Activated CD8-positive, alpha-beta memory T cell treated with anti-CD3 and anti-CD28 coated beads, Interleukin-2, amount 50 U/mL, for 48 hours (primary cell): ENCODE data around the gene TMEM143.
"Not testable (repeated sequence)": the region's sequence is repeated elsewhere in the genome, so short reads cannot be mapped to it uniquely, and the experiment has no call there.

Source experiments
- DNase-seq: peaks from one replicate; pipeline ENCODE4 v3.0.0-alpha.2; 2020

The TMEM143 gene

GRCh38 chr19:48363810-48364597, at the start of gene TMEM143, which contains the start of gene SYNGR4:
Gene TMEM143 (minus strand): TSS chr19:48363940. CDS start chr19:48363920, 20 bp downstream.
Gene SYNGR4 (plus strand): TSS chr19:48364367. CDS start chr19:48365843, 1,476 bp downstream.
- DNase-seq, result peak; percentile 97

- DNase-seq, result no peak
These were observed 42.1 kb upstream of the TMEM143 start for GRCh38 chr19:48405850-48406249.

GRCh38 chr19:48405010-48405659, 41.4 kb upstream of the TMEM143 start:
- no peak for DNase-seq

- no peak for DNase-seq
These were observed 39.9 kb upstream of the TMEM143 start for GRCh38 chr19:48403606-48404005.

- DNase-seq, result no peak
These were observed 37.5 kb upstream of the TMEM143 start for GRCh38 chr19:48401287-48401686.

- no peak for DNase-seq
These were observed 36.4 kb upstream of the TMEM143 start for GRCh38 chr19:48400018-48400742.

GRCh38 chr19:48398375-48399235, 34.9 kb upstream of the TMEM143 start:
- DNase-seq, result peak; percentile 95

GRCh38 chr19:48398102-48398374, 34.3 kb upstream of the TMEM143 start:
- DNase-seq, result no peak

GRCh38 chr19:48397263-48398101, 33.7 kb upstream of the TMEM143 start:
- DNase-seq, result no peak

GRCh38 chr19:48396824-48397176, 33.1 kb upstream of the TMEM143 start:
- DNase-seq, result no peak

- DNase-seq, result no peak
These were observed 32.5 kb upstream of the TMEM143 start for GRCh38 chr19:48396016-48396823.

GRCh38 chr19:48395499-48395898, 31.8 kb upstream of the TMEM143 start:
- no peak for DNase-seq

GRCh38 chr19:48395170-48395455, 31.4 kb upstream of the TMEM143 start:
- no peak for DNase-seq

- no peak for DNase-seq
These were observed 30.8 kb upstream of the TMEM143 start for GRCh38 chr19:48394331-48395169.

- no peak for DNase-seq
These were observed 30.0 kb upstream of the TMEM143 start, which contains the start of gene GRIN2D for GRCh38 chr19:48393559-48394330. Gene GRIN2D (plus strand): TSS chr19:48393668. CDS start chr19:48398393, 4,725 bp downstream.

- no peak for DNase-seq
These were observed 29.3 kb upstream of the TMEM143 start for GRCh38 chr19:48392860-48393558.

- not testable (repeated sequence) for DNase-seq
These were observed 28.2 kb upstream of the TMEM143 start for GRCh38 chr19:48392006-48392344.

- DNase-seq, result peak; percentile 96
These were observed 27.6 kb upstream of the TMEM143 start, which contains the start of gene KDELR1 for GRCh38 chr19:48391100-48392005. Gene KDELR1 (minus strand): TSS chr19:48391551. CDS start chr19:48391358, 193 bp downstream.
